A673 (cell line): ENCODE results near the gene PYGM.

Experiments
- CTCF ChIP-seq: fragments of 300-800, 200-600 bp; sonication (generic); conservative IDR thresholded peaks from 2 replicates; pipeline ENCODE4 v1.5.1; 2017; ENCODE audit warnings: low read depth, mild to moderate bottlenecking, antibody characterized with exemption, low read length, moderate library complexity, mixed read lengths
- EZH2 ChIP-seq: fragments of 200-600 bp; sonication (generic); IDR thresholded peaks from 2 replicates; pipeline ENCODE4 v1.6.1; 2017; ENCODE audit warnings: borderline replicate concordance, low read depth, mild to moderate bottlenecking, mixed read lengths, antibody characterized with exemption, low read length; ENCODE audit not compliant: poor library complexity, severe bottlenecking

GRCh38 chr11:64784813-64785581 is 25.2 kb upstream of the PYGM start:
- TF ChIP-seq EZH2, result no peak
- no peak for TF ChIP-seq CTCF
